HG02970 (cell line): ENCODE results near the gene DAPK1.
"Not testable (repeated sequence)": the region's sequence is repeated elsewhere in the genome, so short reads cannot be mapped to it uniquely, and the experiment has no call there.

Experiments used
- ATAC-seq: cut with Tn5 transposase; IDR thresholded peaks from one replicate; pipeline ENCODE4 v1.9.1; 2021; ENCODE audit warnings: mild to moderate bottlenecking, moderate library complexity, moderate number of reproducible peaks; ENCODE audit not compliant: unreplicated experiment, low FRiP score

DAPK1 gene

DNA sequence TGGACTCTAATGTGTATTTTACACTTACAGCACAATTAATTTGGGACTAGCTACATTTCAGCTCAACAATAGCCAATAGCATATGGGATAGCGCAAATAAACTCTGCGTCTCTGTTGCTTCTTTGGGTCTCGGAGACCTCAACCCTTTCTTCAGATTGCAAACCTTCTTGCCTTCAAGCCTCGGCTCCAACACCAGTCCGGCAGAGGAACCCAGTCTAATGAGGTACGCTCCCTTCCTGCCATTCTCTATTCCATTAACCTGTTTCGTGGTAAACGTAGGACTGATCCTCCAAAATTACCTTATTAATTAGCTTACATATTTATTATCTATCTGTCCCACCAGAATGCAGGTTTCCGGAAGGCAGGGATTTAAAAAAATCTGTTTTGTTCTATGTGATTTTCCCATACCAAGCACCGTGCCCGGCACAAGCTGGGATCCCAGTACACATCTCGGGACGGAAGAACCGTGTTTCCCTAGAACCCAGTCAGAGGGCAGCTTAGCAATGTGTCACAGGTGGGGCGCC, 525 bp upstream of the DAPK1 start:
- no peak for ATAC-seq

DNA sequence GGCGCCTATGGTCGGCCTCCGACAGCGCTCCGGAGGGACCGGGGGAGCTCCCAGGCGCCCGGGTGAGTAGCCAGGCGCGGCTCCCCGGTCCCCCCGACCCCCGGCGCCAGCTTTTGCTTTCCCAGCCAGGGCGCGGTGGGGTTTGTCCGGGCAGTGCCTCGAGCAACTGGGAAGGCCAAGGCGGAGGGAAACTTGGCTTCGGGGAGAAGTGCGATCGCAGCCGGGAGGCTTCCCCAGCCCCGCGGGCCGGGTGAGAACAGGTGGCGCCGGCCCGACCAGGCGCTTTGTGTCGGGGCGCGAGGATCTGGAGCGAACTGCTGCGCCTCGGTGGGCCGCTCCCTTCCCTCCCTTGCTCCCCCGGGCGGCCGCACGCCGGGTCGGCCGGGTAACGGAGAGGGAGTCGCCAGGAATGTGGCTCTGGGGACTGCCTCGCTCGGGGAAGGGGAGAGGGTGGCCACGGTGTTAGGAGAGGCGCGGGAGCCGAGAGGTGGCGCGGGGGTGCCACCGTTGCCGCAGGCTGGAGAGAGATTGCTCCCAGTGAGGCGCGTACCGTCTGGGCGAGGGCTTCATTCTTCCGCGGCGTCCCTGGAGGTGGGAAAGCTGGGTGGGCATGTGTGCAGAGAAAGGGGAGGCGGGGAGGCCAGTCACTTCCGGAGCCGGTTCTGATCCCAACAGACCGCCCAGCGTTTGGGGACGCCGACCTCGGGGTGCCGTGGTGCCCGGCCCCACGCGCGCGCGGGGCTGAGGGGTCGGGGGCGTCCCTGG, 561 bp downstream of the DAPK1 start:
- ATAC-seq: no peak

- ATAC-seq: no peak
These were observed 1.2 kb downstream of the DAPK1 start for GRCh38 chr9:87498811-87499360.

- ATAC-seq: no peak
These were observed 1.9 kb downstream of the DAPK1 start for GRCh38 chr9:87499424-87500017.

DNA sequence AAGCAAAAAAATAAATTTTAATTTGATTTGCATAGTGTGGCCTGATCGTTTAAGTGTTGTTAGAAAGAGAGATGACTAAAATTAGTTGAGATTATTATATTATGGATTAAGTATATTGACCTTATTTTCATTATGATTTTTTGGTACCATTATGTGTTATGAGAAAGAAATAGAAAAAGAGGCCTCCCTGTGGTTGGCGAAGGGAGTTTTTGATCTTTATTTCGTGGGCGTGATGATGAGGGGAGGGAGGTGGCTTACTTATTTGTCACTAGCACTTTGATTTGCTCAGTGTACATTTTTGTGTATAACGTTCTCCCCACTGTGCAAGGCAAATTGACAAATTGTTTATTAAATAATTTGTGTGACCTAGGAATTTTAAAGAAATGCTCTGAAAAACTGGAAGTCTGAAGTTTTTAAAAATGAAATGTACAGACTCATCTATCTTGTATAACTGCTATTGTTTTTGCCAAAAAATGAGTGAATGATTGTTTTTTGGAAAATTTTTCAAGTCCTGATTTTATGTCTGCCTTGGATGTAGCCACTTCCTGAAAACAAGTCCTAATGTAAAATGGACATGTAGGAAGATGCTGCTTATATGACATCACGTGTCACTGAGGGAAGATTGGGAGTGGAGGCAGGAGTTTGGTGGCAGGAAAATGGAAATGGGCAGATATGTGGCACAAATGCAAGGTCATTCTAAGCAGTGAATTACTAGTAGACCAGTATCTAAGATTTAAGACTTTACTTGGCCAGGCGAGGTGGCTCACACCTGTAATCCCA, 3.0 kb downstream of the DAPK1 start:
- ATAC-seq: no peak

GRCh38 chr9:87501271-87501656, 3.6 kb downstream of the DAPK1 start:
- ATAC-seq: not testable (repeated sequence)

DNA sequence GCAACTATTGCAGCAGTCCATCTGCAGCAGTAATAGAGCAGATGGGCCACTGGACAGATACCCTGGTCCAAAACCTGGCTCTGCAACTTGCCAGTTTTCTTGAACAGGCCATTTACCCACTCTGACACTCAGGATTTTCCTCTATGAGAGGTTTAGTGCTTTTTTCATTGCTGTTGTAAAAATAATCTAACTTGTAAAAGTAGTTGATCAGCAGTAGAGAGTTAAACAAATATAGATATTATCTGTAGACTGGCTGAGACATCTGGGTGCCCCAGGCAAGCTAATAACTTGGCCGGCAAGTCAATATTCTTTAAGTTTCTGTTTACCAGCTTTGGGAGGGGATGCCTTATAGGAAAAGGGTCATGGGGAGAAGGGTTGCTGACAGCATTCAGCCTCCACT, 4.1 kb downstream of the DAPK1 start:
- no peak for ATAC-seq

DNA sequence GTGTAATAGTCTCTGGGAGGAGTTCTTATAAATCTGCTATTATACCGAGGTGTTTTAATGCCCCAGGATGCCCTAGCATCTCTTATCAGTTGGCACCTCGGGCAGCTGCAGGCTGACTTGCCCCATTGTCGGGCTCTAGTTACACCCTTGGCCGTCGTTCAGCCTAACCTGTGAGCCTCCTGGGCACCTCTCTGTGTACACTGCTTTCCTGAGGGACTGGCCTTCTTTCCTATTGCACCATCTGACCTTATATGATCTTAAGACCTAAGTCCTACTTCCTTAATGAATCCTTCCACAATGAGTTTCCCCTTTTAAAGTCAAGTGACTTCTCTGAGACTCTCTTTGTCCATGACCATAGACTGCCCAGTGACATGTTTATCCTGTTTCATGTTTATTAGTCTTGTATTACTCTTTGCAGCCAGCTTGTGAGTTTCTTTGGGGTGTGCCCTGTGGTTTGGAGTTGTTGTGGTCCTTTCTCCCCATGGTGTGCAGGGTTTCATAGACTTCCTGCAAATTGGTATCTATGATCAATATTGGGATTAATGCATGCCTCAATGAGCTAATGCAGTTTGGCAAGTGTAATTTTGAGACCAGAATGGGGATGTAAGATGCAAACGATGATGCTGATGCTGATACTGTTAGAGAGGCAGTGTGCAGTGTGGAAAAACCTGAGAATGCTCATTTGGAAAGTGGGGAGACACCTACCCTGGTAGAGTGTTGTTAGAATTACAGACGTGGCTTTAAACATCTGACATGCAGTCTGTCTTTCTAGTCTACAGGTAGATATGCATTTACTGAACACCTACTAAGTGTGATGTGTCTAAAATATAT, 4.9 kb downstream of the DAPK1 start:
- ATAC-seq: no peak

GRCh38 chr9:87503430-87503829, 5.8 kb downstream of the DAPK1 start:
- no peak for ATAC-seq

DNA sequence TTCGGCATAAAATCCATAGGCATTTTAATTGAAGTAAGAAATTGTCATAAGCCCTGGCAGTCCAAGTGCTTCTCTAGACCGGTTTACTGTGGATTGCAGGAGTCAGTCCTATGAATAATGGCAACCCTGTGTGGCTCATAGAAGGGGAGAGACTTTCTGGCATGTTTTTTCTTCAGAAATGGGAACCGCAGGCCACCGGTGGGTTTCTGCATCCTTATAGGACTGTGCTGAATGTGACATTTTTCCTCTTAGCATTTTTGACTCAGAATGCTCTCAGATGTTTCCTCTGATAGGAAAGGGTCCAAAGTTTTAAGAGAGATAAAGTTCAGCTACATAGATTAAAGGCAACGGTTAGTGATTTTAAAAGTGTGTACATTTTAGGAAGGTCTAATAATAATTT, 6.3 kb downstream of the DAPK1 start:
- ATAC-seq: no peak

GRCh38 chr9:87504938-87505337, 7.3 kb downstream of the DAPK1 start:
- ATAC-seq: no peak

DNA sequence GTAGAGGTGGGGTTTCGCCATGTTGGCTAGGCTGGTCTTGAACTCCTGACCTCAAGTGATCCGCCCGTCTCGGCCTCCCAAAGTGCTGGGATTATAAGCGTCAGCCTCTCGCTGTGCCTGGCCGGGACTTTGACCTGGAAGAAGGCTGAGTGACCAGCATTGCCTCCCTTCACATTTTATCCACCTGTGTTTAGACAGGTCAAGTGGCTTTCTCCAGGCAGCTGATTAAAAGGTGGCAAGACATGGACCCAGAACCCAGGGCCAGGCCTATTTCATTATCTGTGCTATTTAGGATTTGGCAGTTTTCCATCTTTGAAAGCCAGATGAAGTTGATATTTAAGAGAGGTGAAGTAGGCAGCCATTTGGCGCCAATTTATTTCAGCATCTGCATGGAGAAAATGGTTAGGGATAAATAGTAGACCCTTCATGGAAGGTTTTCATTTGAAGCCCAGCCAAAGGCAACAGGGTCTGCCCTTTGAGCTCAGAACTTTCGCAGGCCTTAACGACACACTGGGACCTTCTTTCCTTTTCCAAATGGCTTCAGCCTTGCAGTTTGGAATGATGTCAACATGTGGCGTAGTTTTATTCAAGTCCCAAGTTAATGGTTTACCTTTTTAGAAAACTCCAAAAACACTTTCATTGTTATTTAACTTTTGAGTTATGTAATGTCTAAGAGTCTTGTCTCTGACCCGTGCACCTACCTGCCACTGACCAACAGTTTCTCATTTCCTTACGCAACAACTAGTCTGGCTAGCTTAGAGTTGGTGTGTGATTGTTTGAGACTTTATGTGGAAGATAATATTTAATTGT, 8.4 kb downstream of the DAPK1 start:
- ATAC-seq: no peak

DNA sequence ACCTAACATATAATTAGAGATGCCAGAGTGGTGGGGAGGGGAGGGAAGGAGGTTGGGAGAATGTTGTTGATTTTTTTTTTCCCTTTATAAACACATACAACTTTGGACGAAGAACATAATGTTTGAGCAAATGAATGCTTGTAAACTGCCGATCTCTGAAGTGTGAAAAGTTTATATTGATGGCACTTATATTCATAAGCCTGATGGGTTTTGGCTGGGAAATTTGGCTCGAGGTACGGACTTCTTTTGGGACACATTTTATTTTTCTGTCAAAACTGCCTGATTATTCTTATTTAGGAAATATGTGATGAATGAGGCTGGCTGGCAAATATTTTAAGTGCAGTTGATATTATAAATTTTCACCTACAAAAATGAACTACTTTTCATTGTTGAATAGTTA, 9.9 kb downstream of the DAPK1 start:
- no peak for ATAC-seq

- ATAC-seq: no peak
These were observed 12.6 kb downstream of the DAPK1 start for GRCh38 chr9:87510252-87510683.

GRCh38 chr9:87512311-87512710, 14.6 kb downstream of the DAPK1 start:
- ATAC-seq: no peak

- no peak for ATAC-seq
These were observed 15.5 kb downstream of the DAPK1 start for GRCh38 chr9:87513161-87513560.

DNA sequence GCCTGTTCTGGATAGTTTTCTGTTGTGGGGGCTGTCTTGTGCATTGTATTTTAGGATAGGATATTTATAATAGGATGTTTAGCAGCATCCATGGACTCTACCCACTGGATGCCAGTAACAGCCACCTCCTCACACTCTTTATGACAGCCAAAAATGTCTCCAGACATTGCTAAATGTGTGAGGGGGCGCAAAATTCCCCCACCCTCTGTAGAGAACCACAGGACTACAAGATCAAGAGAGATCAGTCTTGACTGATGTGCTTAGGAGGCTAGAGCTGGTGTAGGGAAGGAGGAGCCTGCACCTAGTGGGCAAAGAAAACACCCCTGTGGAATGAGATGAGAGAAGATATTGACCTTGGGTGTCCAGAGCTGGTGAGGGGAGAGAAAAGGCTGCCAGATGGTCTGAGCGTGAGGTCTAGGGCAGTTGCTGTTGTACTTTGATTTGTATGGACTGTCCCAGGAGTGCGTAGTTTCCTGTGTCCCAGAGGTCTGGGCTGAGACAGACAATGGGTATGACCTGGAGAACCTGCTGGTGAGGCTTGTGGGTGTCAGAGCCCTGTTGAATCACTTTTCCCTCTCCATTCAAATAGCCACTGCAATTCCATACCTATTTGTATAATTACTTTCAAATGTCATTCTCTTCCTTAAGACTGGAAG, 16.3 kb downstream of the DAPK1 start:
- ATAC-seq: no peak

- no peak for ATAC-seq
These were observed 17.3 kb downstream of the DAPK1 start for GRCh38 chr9:87515006-87515405.
